AML-193 (cell line): Measurements from ENCODE around the gene DLGAP3.
A peak's percentile ranks its signal among the peaks of the same experiment; 100 is the strongest.
"Not testable (repeated sequence)": the region's sequence is repeated elsewhere in the genome, so short reads cannot be mapped to it uniquely, and the experiment has no call there.

Source experiments
- DNase-seq, 2 experiments: peaks; one replicate each; lab custom pipeline; 2025; lab: John Stamatoyannopoulos, UW

The DLGAP3 gene

DNA sequence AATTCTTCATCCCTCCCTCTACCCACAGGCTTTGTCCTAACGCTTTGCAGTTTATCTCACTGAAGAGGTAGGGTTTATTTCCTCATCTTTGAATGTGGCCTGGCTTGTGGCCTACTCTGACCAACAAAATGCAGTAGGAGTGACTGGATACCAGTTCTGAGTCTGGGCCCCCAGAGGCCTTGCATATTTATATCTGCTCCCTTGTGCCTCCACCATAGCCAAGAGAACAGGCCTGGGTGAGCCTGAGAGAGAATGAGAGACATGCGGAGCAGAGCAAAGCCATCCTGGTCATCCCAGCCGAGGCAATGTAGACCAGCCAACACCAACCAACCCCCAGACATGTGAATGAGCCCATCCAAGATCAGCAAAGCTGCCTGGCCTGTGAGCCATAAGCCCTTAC is 100.2 kb downstream of the DLGAP3 start:
- DNase-seq, result peak in 1 of 2 experiments; percentile 4

DNA sequence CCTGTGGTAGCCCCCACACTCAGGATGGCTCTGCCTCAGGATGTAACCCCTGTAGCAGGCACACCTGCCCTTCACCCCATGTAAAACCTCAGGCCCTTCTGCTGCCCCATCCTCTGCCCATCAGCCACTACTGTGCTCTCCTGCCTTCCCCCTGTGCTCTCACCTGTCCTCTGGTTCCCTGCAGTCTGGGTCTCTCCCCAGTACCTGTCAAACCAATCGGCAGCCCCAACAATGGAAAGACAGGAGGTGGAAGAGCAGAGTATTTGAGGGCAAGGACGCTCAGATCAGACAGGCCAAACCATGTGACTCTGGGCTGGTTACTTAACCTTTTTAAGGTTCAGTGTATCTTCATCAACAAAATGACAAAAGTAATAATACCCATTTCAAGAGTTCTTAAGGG is 100.8 kb downstream of the DLGAP3 start:
- no peak for DNase-seq

DNA sequence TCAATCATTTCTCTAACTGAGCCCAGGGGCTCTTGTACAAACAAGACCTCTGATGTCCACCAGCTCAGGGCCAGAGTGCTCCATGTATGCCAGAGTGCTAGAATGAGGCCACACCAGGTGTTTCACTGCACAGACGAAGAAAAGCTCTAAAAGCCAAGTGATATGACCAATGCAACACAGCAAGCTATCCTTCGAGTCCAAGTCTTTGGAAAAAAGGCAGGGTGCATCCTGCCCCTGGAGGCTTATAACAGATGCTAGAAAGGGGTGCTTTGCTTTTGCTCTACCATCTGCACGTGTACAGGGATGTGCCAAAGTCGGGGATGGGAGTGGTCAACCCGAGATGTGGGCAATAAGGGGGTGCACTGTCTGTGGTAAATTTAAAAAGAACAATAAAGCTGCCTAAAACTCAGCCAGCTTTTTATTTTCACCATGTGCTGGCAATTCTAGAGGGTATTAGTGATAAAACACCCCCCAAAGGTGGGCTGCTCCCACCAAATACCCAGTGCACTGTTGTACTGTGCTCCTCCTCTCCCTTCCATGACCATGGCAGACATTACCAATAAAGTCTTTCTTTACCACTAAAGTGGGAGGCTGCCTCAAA is 102.0 kb downstream of the DLGAP3 start:
- DNase-seq, result no peak

DNA sequence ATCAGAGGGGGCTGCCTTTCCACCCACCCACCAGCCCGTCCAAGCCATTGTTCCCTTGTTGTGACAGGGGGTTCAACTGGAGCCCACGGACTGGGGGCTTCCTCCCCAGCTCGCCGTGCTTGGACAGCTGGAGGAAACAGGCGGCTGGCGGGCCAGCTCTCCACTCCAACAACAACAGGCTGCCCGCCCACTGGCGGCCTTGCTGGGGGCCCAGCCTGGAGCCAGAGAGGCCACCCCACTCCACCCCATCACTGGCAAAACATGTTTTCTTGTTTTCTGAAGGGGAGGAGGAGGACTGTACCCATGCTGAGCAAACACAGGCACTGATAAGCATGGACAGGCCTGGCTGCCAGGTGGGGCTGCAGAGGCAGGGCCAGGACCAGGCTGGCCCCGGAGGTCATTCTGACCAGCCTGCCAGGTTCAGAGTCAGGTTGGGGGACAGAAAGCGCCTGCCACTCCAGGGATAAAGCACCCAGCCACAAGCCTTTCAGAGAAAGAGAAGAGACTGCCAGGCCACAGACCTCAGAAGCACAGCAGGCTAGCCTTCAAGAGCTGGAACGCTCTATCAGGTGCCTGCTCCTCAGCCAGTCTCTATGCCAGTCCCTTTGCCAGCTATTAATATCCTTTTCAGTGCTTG is 103.9 kb downstream of the DLGAP3 start:
- no peak for DNase-seq

DNA sequence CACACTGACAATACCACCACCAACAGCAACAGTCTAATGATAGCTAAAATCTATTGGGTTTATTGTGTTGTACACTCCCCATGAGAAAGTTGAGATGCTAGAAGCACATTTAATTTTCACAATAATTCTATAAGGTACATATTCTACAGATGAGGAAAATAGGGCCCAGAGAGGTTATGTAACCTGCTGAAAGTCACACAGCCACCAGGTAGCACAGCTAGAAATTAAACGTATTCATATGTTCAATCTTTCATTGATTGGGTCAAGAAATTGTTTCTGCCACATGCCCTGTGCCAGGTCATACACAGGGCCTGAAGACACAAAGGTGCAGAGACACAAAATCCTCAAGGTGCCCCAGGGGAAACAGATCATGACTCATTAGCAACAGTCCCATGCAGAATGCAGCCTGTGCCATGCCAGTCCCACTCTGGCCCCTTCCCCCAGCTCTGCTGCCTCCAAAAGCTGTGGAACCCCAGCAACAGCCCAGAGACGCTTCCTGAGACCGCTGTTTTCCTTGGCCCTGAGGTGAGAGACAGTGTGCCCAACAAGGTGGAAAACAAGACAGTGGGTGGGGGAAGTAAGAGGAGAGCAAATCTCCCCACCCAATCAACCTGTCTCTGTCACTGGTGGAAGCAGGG is 104.5 kb downstream of the DLGAP3 start:
- no peak for DNase-seq

DNA sequence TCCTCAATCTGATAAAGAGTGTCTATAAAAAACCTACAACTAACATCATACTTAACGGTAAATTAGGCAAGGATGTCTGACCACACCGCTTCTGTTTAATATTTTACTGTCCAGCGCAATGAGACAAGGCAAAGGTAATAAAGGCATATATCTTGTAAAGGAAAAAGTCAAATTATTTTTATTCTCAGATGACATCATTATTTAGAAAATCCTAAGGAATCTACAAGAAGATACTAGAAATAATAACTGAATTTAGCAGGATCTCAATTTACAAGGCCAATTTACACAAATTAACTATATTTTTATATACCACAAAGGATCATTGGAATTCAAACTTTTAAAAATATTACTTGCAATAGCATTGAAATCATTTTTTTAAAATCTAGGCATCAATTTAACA is 107.2 kb downstream of the DLGAP3 start:
- peak; percentile 13 to 18 for DNase-seq

DNA sequence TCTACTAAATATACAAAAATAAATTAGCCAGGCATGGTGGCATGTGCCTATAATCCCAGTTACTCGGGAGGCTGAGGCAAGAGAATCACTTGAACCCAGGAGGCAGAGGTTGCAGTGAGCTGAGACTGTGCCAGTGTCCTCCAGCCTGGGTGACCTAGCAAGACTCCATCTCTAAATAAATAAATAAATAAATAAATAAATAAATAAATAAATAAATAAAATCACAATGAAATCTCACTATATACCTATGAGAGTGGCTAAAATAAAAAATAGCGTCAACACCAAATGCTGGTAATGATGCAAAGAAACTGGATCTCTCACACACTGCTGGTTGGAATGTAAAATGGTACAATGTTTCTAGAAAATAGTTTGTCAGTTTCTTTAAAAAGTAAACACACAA is 110.6 kb downstream of the DLGAP3 start:
- DNase-seq, result not testable (repeated sequence)

DNA sequence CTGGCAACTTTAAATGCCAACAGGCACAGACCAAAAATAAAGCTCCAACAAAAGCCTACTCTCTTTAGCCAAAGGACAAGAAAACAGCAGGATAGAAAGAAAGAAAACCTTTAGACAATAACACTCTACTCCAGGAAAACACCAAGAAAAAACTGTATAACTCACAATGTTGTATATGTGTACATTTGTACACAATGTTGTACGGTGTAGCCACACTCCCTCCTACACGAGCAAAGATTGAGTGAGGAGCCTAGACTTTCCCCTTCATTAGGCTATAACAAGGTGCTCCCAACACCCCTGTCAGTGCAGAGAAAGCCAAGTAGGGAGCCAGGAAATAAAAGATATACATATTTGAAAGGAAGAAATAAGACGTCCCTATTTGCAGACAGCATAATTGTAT is 112.7 kb downstream of the DLGAP3 start:
- DNase-seq, result no peak

DNA sequence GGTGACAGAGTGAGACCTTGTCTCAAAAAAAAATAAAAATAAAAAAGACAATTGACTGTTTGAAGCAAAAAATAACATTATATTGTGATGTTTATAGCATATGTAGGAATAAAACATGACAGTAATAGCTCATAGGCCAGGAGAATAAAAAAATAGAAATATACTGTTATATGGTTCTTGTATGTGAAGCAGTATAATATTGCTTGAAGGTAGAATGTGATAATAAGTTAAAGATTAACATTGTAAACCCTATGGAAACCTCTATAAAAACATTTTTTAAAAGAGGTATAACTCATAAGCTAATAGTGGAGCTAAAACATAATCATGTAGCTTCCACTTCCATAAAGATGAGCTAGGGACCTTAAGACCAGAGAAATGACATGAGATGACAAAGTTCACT is 113.1 kb downstream of the DLGAP3 start:
- DNase-seq, result no peak
